SK-N-SH (cell line): ENCODE results near the gene WFDC2.
A peak's percentile ranks its signal among the peaks of the same experiment; 100 is the strongest.

Experiments
- CHD2 ChIP-seq: fragments of 150-350 bp; IDR thresholded peaks from 2 replicates; pipeline ENCODE4 v1.6.1; 2018; ENCODE audit warnings: low read length; ENCODE audit not compliant: partially characterized antibody
- EP300 ChIP-seq, 2 experiments: IDR thresholded peaks; 2 replicates each; pipeline versions ENCODE4 v1.4.0 to v1.6.1; 2012; ENCODE audit warnings: borderline replicate concordance in 1 of 2, low read depth in 1 of 2, low read length in 1 of 2
- JUND ChIP-seq: IDR thresholded peaks from 2 replicates; pipeline ENCODE4 v1.4.0; 2012
- POLR2AphosphoS5 ChIP-seq: IDR thresholded peaks from 2 replicates; pipeline ENCODE4 v1.6.1; 2012; ENCODE audit warnings: low read depth, low read length
- RFX5 ChIP-seq: IDR thresholded peaks from 2 replicates; pipeline ENCODE4 v1.6.1; 2012; ENCODE audit warnings: mild to moderate bottlenecking, improper control_type of control experiment, low read length
- TF ChIP-seq, protein P1 (sequence below): IDR thresholded peaks from 2 replicates; pipeline ENCODE4 v1.4.0; 2012; ENCODE audit warnings: low read depth, borderline replicate concordance
- TF ChIP-seq, protein P2 (sequence below): fragments of 200-600 bp; sonication (generic); IDR thresholded peaks from 2 replicates; pipeline ENCODE4 v1.6.1; 2017; ENCODE audit warnings: antibody characterized with exemption, mild to moderate bottlenecking, moderate library complexity
- TF ChIP-seq, protein P3 (sequence below): IDR thresholded peaks from 2 replicates; pipeline ENCODE4 v1.4.0; 2012; ENCODE audit warnings: low read depth

DNA sequence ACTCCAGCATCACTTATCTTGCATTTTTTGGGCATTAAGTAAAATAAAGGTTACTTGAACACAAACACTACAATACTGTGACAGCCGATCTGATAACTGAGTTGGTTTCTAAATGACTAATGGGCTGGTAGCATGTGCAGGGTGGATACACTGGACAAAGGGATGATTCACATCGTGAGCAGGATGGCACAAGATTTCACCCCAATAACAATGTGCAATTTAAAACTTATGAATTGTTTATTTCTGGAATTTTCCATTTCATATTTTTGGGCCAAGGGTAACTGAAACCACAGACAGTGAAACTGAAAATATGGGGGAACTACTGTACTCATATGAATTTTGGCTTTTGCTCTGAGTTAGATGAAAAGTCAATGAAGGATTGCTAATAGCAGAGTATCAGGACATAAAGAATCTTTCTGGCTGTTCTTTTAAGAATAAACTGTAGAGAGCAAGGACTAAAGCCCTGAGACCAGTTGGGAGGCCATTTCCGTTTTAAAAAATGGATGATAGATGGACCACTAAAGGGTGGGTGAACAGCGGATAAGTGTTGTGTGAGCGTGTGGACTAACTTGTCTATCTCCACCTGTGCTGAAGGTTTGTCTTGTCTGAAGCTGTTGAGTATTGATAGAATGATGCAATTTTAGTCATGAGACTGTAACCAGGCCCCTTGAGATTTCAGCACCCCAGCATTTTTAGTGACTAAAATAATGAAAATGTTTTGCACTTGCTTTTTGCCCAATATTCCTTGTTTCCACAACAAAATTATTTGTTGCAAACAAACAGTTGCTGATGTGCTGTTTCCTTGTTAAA, 37.7 kb downstream of the WFDC2 start:
- TF ChIP-seq CHD2, result no peak
- TF ChIP-seq, protein P1, sequence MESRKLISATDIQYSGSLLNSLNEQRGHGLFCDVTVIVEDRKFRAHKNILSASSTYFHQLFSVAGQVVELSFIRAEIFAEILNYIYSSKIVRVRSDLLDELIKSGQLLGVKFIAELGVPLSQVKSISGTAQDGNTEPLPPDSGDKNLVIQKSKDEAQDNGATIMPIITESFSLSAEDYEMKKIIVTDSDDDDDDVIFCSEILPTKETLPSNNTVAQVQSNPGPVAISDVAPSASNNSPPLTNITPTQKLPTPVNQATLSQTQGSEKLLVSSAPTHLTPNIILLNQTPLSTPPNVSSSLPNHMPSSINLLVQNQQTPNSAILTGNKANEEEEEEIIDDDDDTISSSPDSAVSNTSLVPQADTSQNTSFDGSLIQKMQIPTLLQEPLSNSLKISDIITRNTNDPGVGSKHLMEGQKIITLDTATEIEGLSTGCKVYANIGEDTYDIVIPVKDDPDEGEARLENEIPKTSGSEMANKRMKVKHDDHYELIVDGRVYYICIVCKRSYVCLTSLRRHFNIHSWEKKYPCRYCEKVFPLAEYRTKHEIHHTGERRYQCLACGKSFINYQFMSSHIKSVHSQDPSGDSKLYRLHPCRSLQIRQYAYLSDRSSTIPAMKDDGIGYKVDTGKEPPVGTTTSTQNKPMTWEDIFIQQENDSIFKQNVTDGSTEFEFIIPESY, result no peak
- TF ChIP-seq, protein P2, sequence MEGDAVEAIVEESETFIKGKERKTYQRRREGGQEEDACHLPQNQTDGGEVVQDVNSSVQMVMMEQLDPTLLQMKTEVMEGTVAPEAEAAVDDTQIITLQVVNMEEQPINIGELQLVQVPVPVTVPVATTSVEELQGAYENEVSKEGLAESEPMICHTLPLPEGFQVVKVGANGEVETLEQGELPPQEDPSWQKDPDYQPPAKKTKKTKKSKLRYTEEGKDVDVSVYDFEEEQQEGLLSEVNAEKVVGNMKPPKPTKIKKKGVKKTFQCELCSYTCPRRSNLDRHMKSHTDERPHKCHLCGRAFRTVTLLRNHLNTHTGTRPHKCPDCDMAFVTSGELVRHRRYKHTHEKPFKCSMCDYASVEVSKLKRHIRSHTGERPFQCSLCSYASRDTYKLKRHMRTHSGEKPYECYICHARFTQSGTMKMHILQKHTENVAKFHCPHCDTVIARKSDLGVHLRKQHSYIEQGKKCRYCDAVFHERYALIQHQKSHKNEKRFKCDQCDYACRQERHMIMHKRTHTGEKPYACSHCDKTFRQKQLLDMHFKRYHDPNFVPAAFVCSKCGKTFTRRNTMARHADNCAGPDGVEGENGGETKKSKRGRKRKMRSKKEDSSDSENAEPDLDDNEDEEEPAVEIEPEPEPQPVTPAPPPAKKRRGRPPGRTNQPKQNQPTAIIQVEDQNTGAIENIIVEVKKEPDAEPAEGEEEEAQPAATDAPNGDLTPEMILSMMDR, result no peak
- no peak for TF ChIP-seq POLR2AphosphoS5
- TF ChIP-seq RFX5, result no peak
- TF ChIP-seq, protein P3, sequence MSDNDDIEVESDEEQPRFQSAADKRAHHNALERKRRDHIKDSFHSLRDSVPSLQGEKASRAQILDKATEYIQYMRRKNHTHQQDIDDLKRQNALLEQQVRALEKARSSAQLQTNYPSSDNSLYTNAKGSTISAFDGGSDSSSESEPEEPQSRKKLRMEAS, result 0 out of 2 replicates have a peak, but pooled peaks have one; percentile 38
- no peak; a peak in 1 of 4 replicates for TF ChIP-seq EP300 (IDR thresholded peaks at IDR 0.05; ENCODE audit: borderline replicate concordance in 1 of 2, low read depth in 1 of 2, low read length in 1 of 2)
- peak; percentile 58 for TF ChIP-seq JUND
